GM23338 (cell line): ENCODE results near the gene UTS2R. TPM values are rescaled to one million over a fixed set of nuclear protein-coding genes. Genes with fewer than 3 reads are reported as not detected.
"Not testable (repeated sequence)": the region's sequence is repeated elsewhere in the genome, so short reads cannot be mapped to it uniquely, and the experiment has no call there.

Experiments
- ATAC-seq: fragments of 200-7000 bp; cut with Tn5 transposase; 3 replicates; pipeline ENCODE4 v1.9.1; 2020
- DNase-seq: peaks from one replicate; pipeline ENCODE4 v3.0.0-alpha.2; 2015; ENCODE audit warnings: low spot score
- H2AFZ ChIP-seq: fragments of 200-600 bp; sonication (generic); 2 replicates; pipeline ENCODE4 v1.8.0; 2016; ENCODE audit warnings: antibody characterized with exemption, mild to moderate bottlenecking, moderate library complexity
- H3F3A ChIP-seq: fragments of 200-600 bp; sonication (generic); replicated peaks from 2 replicates; pipeline ENCODE4 v1.8.0; 2017; ENCODE audit warnings: antibody characterized with exemption, mixed run types, low read depth
- H3K27ac ChIP-seq: fragments of 200-600 bp; sonication (generic); 2 replicates; pipeline ENCODE4 v1.6.1; 2016; ENCODE audit warnings: low read depth
- H3K27me3 ChIP-seq: fragments of 200-600 bp; sonication (generic); 2 replicates; pipeline ENCODE4 v1.8.0; 2016; ENCODE audit warnings: mild to moderate bottlenecking, mixed run types, moderate library complexity; ENCODE audit not compliant: insufficient read depth
- H3K36me3 ChIP-seq: fragments of 200-600 bp; sonication (generic); 2 replicates; pipeline ENCODE4 v1.8.0; 2016; ENCODE audit warnings: mild to moderate bottlenecking; ENCODE audit not compliant: insufficient read depth
- H3K4me1 ChIP-seq: fragments of 200-600 bp; sonication (generic); 2 replicates; pipeline ENCODE4 v1.8.0; 2016; ENCODE audit warnings: mild to moderate bottlenecking, moderate library complexity; ENCODE audit not compliant: insufficient read depth
- H3K4me2 ChIP-seq: fragments of 200-600 bp; sonication (generic); 2 replicates; pipeline ENCODE4 v1.7.1; 2017; ENCODE audit warnings: mixed run types
- H3K4me3 ChIP-seq: fragments of 200-600 bp; sonication (generic); 2 replicates; pipeline ENCODE4 v1.6.1; 2016; ENCODE audit warnings: mixed run types
- H3K79me2 ChIP-seq: fragments of 200-600 bp; sonication (generic); replicated peaks from 2 replicates; pipeline ENCODE4 v1.8.0; 2017; ENCODE audit warnings: mild to moderate bottlenecking; ENCODE audit not compliant: insufficient read depth
- H3K9me2 ChIP-seq: fragments of 200-600 bp; sonication (generic); 2 replicates; pipeline ENCODE4 v1.8.0; 2017; ENCODE audit not compliant: insufficient read depth
- H4K20me1 ChIP-seq: fragments of 200-600 bp; sonication (generic); replicated peaks from 2 replicates; pipeline ENCODE4 v1.8.0; 2017; ENCODE audit warnings: mild to moderate bottlenecking; ENCODE audit not compliant: insufficient read depth
- H3K27ac Mint-ChIP-seq: 2 replicates; pipeline ENCODE4 v1.8.0; 2020; ENCODE audit warnings: inconsistent platforms, mild to moderate bottlenecking, moderate library complexity, mixed read lengths
- H3K27me3 Mint-ChIP-seq: 3 replicates; pipeline ENCODE4 v1.8.0; 2022; ENCODE audit warnings: low read depth, mild to moderate bottlenecking, moderate library complexity, mixed read lengths, inconsistent platforms; ENCODE audit not compliant: insufficient read depth, poor library complexity
- H3K36me3 Mint-ChIP-seq: 3 replicates; pipeline ENCODE4 v1.8.0; 2021; ENCODE audit warnings: low read depth, mild to moderate bottlenecking, inconsistent platforms, moderate library complexity, mixed read lengths
- H3K4me1 Mint-ChIP-seq: 3 replicates; pipeline ENCODE4 v1.8.0; 2020; ENCODE audit warnings: mild to moderate bottlenecking, inconsistent platforms, mixed read lengths
- H3K4me3 Mint-ChIP-seq: 3 replicates; pipeline ENCODE4 v1.8.0; 2021; ENCODE audit warnings: moderate library complexity, mild to moderate bottlenecking, inconsistent platforms, mixed read lengths
- H3K9me3 Mint-ChIP-seq: 3 replicates; pipeline ENCODE4 v1.8.0; 2020; ENCODE audit warnings: moderate library complexity, mild to moderate bottlenecking, inconsistent platforms, mixed read lengths
- EZH2phosphoT487 ChIP-seq: fragments of 200-600 bp; sonication (generic); IDR thresholded peaks from one replicate; pipeline ENCODE4 v1.8.1; 2018; ENCODE audit warnings: antibody characterized with exemption; ENCODE audit not compliant: unreplicated experiment
- JUNB ChIP-seq: IDR thresholded peaks from one replicate; pipeline ENCODE4 v1.6.1; 2016; ENCODE audit warnings: antibody characterized with exemption; ENCODE audit not compliant: unreplicated experiment
- STAT1 ChIP-seq: IDR thresholded peaks from one replicate; pipeline ENCODE4 v1.6.1; 2016; ENCODE audit warnings: antibody characterized with exemption; ENCODE audit not compliant: unreplicated experiment
- ZNF114 ChIP-seq: fragments of 250-450 bp; sonication (Bioruptor Pico); IDR thresholded peaks from 2 replicates; pipeline ENCODE4 v1.5.0; 2020; ENCODE audit warnings: mild to moderate bottlenecking, moderate library complexity
- ZNF331 ChIP-seq: fragments of 250-450 bp; sonication (Bioruptor Pico); IDR thresholded peaks from 2 replicates; pipeline ENCODE4 v1.5.0; 2020; ENCODE audit warnings: low read depth, mild to moderate bottlenecking, moderate library complexity
- polyA plus RNA-seq: library from polyadenylated mRNA; unstranded; fragments of >200 nt; fragmentation: Nextera tagmentation; extraction: Ambion mirVana; gene quantifications from 2 replicates; pipeline ENCODE4 v1.2.1, GENCODE V29; 2016
- total RNA-seq: library from RNA; depleted of rRNA; stranded (reverse); fragments of >200 nt; shearing (Covaris generic); gene quantifications from 2 replicates; pipeline ENCODE4 v1.2.3, GENCODE V29; 2014
- TF ChIP-seq, protein P1 (sequence below), 2 experiments: fragments of 200-600 bp in 1 of 2; sonication (generic) in 1 of 2; conservative IDR thresholded peaks; 2 replicates each; pipeline versions ENCODE4 v1.5.1 to v1.6.1; 2016 to 2017; ENCODE audit warnings: antibody characterized with exemption in 2 of 2, low read depth in 2 of 2, mild to moderate bottlenecking in 2 of 2, moderate library complexity in 1 of 2
- TF ChIP-seq, protein P2 (sequence below): fragments of 250-450 bp; sonication (Bioruptor Pico); IDR thresholded peaks from 2 replicates; pipeline ENCODE4 v1.5.0; 2020; ENCODE audit warnings: mild to moderate bottlenecking, moderate library complexity
- TF ChIP-seq, protein P3 (sequence below): IDR thresholded peaks from 2 replicates; pipeline ENCODE4 v1.6.1; 2016; ENCODE audit warnings: antibody characterized with exemption

The UTS2R gene
- total and polyA plus RNA-seq, 2 experiments from 2014 or later, result 0.49 TPM; not detected in 1

DNA sequence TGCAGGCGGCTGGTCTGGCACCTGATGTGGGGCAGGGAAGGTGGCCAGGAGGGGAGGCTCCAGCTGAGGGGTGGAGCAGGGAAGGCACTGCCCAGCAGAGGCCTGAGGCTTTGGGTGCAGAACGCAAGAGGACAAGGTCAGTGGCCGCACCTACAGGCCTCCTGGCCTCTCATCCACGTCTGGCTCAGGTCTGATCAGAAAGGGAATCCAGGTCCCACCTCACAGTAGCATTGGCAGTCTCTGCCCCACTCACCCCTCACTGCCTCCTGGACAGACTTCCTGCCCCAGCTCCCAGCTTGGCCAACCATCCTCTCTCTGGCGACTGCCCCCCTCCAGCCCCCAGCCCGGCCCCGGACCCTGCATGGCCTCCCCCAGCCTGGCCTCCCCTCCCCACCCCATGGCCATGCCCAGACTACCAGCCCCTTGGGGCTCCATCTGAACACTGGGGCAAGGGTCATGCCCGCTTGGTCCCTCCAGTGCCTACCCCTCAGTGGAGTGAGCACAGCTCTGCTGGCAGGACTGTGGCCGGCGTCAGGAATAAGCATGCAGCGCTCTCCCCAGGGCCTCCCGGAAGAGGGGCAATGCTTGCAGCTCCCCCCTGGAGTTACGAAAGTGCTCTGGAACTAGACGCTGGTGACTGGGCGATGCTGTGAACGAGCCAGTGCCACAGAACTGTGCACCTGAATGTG lies 4.6 kb downstream of the UTS2R start:
- Mint-ChIP-seq H3K27ac (no peak overlapping the region), H3K4me3 (no peak overlapping the region), H3K4me1 (no peaks in the 10 kb centered on the region; the same call in 2 of the 3 replicates), H3K27me3 (peaks cover 40% of the 10 kb centered on the region), H3K36me3 (no peaks in the 10 kb centered on the region), H3K9me3 (no peaks in the 10 kb centered on the region; the same call in 2 of the 3 replicates)
- H3K27ac ChIP-seq, result no peak overlapping the region
- H3K4me3 ChIP-seq, result no peak overlapping the region
- DNase-seq (no peak), ATAC-seq (no peak)
- no peaks in the 10 kb centered on the region; the same call in 1 of the 2 replicates for H3K4me1 ChIP-seq
- peaks cover 41% of the 10 kb centered on the region for H3K27me3 ChIP-seq
- H3K79me2 ChIP-seq, result no peaks in the 10 kb centered on the region
- H3K9me2 ChIP-seq, result no peaks in the 10 kb centered on the region
- H3F3A ChIP-seq, result no peaks in the 10 kb centered on the region
- no peaks in the 10 kb centered on the region for H4K20me1 ChIP-seq
- H2AFZ ChIP-seq, result no peak overlapping the region
- H3K36me3 ChIP-seq, result no peaks in the 10 kb centered on the region
- no peak overlapping the region for H3K4me2 ChIP-seq
- TF ChIP-seq STAT1, result no peak
- TF ChIP-seq ZNF331 (CRISPR knock-in tag), result no peak
- TF ChIP-seq, protein P1, sequence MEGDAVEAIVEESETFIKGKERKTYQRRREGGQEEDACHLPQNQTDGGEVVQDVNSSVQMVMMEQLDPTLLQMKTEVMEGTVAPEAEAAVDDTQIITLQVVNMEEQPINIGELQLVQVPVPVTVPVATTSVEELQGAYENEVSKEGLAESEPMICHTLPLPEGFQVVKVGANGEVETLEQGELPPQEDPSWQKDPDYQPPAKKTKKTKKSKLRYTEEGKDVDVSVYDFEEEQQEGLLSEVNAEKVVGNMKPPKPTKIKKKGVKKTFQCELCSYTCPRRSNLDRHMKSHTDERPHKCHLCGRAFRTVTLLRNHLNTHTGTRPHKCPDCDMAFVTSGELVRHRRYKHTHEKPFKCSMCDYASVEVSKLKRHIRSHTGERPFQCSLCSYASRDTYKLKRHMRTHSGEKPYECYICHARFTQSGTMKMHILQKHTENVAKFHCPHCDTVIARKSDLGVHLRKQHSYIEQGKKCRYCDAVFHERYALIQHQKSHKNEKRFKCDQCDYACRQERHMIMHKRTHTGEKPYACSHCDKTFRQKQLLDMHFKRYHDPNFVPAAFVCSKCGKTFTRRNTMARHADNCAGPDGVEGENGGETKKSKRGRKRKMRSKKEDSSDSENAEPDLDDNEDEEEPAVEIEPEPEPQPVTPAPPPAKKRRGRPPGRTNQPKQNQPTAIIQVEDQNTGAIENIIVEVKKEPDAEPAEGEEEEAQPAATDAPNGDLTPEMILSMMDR (conservative IDR thresholded peaks at IDR 0.05; ENCODE audit: low read depth in 2 of 2), result no peak
- TF ChIP-seq JUNB, result no peak
- TF ChIP-seq, protein P2, sequence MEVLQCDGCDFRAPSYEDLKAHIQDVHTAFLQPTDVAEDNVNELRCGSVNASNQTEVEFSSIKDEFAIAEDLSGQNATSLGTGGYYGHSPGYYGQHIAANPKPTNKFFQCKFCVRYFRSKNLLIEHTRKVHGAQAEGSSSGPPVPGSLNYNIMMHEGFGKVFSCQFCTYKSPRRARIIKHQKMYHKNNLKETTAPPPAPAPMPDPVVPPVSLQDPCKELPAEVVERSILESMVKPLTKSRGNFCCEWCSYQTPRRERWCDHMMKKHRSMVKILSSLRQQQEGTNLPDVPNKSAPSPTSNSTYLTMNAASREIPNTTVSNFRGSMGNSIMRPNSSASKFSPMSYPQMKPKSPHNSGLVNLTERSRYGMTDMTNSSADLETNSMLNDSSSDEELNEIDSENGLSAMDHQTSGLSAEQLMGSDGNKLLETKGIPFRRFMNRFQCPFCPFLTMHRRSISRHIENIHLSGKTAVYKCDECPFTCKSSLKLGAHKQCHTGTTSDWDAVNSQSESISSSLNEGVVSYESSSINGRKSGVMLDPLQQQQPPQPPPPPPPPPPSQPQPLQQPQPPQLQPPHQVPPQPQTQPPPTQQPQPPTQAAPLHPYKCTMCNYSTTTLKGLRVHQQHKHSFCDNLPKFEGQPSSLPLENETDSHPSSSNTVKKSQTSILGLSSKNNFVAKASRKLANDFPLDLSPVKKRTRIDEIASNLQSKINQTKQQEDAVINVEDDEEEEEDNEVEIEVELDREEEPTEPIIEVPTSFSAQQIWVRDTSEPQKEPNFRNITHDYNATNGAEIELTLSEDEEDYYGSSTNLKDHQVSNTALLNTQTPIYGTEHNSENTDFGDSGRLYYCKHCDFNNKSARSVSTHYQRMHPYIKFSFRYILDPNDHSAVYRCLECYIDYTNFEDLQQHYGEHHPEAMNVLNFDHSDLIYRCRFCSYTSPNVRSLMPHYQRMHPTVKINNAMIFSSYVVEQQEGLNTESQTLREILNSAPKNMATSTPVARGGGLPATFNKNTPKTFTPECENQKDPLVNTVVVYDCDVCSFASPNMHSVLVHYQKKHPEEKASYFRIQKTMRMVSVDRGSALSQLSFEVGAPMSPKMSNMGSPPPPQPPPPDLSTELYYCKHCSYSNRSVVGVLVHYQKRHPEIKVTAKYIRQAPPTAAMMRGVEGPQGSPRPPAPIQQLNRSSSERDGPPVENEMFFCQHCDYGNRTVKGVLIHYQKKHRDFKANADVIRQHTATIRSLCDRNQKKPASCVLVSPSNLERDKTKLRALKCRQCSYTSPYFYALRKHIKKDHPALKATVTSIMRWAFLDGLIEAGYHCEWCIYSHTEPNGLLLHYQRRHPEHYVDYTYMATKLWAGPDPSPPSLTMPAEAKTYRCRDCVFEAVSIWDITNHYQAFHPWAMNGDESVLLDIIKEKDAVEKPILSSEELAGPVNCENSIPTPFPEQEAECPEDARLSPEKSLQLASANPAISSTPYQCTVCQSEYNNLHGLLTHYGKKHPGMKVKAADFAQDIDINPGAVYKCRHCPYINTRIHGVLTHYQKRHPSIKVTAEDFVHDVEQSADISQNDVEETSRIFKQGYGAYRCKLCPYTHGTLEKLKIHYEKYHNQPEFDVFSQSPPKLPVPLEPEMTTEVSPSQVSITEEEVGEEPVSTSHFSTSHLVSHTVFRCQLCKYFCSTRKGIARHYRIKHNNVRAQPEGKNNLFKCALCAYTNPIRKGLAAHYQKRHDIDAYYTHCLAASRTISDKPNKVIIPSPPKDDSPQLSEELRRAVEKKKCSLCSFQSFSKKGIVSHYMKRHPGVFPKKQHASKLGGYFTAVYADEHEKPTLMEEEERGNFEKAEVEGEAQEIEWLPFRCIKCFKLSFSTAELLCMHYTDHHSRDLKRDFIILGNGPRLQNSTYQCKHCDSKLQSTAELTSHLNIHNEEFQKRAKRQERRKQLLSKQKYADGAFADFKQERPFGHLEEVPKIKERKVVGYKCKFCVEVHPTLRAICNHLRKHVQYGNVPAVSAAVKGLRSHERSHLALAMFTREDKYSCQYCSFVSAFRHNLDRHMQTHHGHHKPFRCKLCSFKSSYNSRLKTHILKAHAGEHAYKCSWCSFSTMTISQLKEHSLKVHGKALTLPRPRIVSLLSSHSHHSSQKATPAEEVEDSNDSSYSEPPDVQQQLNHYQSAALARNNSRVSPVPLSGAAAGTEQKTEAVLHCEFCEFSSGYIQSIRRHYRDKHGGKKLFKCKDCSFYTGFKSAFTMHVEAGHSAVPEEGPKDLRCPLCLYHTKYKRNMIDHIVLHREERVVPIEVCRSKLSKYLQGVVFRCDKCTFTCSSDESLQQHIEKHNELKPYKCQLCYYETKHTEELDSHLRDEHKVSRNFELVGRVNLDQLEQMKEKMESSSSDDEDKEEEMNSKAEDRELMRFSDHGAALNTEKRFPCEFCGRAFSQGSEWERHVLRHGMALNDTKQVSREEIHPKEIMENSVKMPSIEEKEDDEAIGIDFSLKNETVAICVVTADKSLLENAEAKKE, result no peak
- TF ChIP-seq, protein P3, sequence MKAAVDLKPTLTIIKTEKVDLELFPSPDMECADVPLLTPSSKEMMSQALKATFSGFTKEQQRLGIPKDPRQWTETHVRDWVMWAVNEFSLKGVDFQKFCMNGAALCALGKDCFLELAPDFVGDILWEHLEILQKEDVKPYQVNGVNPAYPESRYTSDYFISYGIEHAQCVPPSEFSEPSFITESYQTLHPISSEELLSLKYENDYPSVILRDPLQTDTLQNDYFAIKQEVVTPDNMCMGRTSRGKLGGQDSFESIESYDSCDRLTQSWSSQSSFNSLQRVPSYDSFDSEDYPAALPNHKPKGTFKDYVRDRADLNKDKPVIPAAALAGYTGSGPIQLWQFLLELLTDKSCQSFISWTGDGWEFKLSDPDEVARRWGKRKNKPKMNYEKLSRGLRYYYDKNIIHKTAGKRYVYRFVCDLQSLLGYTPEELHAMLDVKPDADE, result no peak
- no peak for TF ChIP-seq ZNF114 (CRISPR knock-in tag)
- no peak for TF ChIP-seq EZH2phosphoT487

DNA sequence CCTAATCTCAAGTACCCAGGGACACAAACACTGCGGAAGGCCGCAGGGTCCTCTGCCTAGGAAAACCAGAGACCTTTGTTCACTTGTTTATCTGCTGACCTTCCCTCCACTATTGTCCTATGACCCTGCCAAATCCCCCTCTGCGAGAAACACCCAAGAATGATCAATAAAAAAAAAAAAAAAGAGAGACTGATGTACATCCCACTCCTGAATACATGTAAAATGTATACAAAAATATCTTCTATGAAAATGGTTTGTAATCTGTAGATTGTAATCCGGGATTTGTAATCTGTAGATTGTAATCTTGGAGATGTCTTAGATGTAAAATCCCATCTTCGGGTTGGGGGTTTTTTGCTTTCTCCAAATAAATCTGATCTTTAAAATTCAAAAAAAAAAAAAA lies 5.7 kb downstream of the UTS2R start:
- H3K27me3 Mint-ChIP-seq, result peaks cover 43% of the 10 kb centered on the region
- not testable (repeated sequence) for H3K9me3 Mint-ChIP-seq, H3K9me2 ChIP-seq, ATAC-seq, H2AFZ ChIP-seq, H3K4me2 ChIP-seq, H3K4me3 ChIP-seq, H3K27ac Mint-ChIP-seq, H3K4me1 Mint-ChIP-seq, H3K4me1 ChIP-seq, H3K36me3 Mint-ChIP-seq, H3K36me3 ChIP-seq, H3K79me2 ChIP-seq, H4K20me1 ChIP-seq, H3K4me3 Mint-ChIP-seq, H3K27ac ChIP-seq, H3F3A ChIP-seq, DNase-seq
- H3K27me3 ChIP-seq, result peaks cover 30% of the 10 kb centered on the region
